A549 (cell line): Measurements from ENCODE around the gene GPR15LG. TPM values are rescaled to one million over a fixed set of nuclear protein-coding genes. Genes with fewer than 3 reads are reported as not detected.

Experiments used
- ATAC-seq, 2 experiments: fragments of 200-7000 bp in 1 of 2; fragments of >200 bp in 1 of 2; cut with Nextera tagmentation in 1 of 2; cut with Tn5 transposase in 1 of 2; 3 replicates each; pipeline versions ENCODE4 v1.8.0 to v1.9.1; 2018 to 2020; ENCODE audit warnings: mild to moderate bottlenecking in 1 of 2, moderate library complexity in 1 of 2
- CTCF ChIA-PET: fragments of 300-600 bp; sonication (Branson Sonifier 250); formaldehyde crosslinking; extraction: SDS; loops from one replicate; lab custom pipeline; 2021; ENCODE audit warnings: antibody characterized with exemption, inconsistent platforms; lab: Yijun Ruan, JAX
- POLR2A ChIA-PET: fragments of 350-600 bp; formaldehyde crosslinking; extraction: SDS; loops from one replicate; lab custom pipeline; 2021; ENCODE audit warnings: antibody characterized with exemption, inconsistent platforms; lab: Yijun Ruan, JAX
- DNase-seq, 2 experiments: peaks; one replicate each; pipeline versions ENCODE4 v3.0.0 to v3.0.0-alpha.2; 2011 to 2016; ENCODE audit warnings: low read depth in 1 of 2, low spot score in 1 of 2
- FAIRE-seq: peaks from 2 replicates; lab custom pipeline; 2011; peaks lifted over from hg19 to GRCh38; lab: Jason Lieb, UNC
- H3K27ac ChIP-seq, 2 experiments: fragments of >200 bp; sonication (Bioruptor Twin); formaldehyde crosslinking; 3 replicates each; pipeline ENCODE4 v1.5.1; 2016 to 2017
- H3K4me1 ChIP-seq: fragments of >200 bp; sonication (Bioruptor Twin); formaldehyde crosslinking; 3 replicates; pipeline ENCODE4 v1.6.1; 2016
- H3K4me2 ChIP-seq: fragments of >200 bp; sonication (Bioruptor Twin); formaldehyde crosslinking; 3 replicates; pipeline ENCODE4 v1.6.1; 2016
- H3K4me3 ChIP-seq: fragments of >200 bp; sonication (Bioruptor Twin); formaldehyde crosslinking; 3 replicates; pipeline ENCODE4 v1.5.1; 2016
- H3K9me3 ChIP-seq: fragments of >200 bp; sonication (Bioruptor Twin); formaldehyde crosslinking; 3 replicates; pipeline ENCODE4 v1.6.1; 2016
- BHLHE40 ChIP-seq: IDR thresholded peaks from 2 replicates; pipeline ENCODE4 v1.6.1; 2012; ENCODE audit warnings: low read depth, low read length, inconsistent platforms
- CHD4 ChIP-seq: fragments of 200-600 bp; sonication (generic); IDR thresholded peaks from 2 replicates; pipeline ENCODE4 v1.6.1; 2016; ENCODE audit warnings: antibody characterized with exemption, mild to moderate bottlenecking, borderline replicate concordance
- CTCF ChIP-seq: fragments of >200 bp; sonication (Bioruptor Twin); formaldehyde crosslinking; IDR thresholded peaks from 3 replicates; pipeline ENCODE4 v1.5.1; 2016
- ESRRA ChIP-seq: fragments of 150-350 bp; IDR thresholded peaks from 2 replicates; pipeline ENCODE4 v1.6.1; 2014; ENCODE audit warnings: mild to moderate bottlenecking, low read length, borderline replicate concordance
- FOSB ChIP-seq: fragments of 250-450 bp; sonication (Bioruptor Pico); IDR thresholded peaks from 2 replicates; pipeline ENCODE4 v1.5.0; 2020; ENCODE audit warnings: mild to moderate bottlenecking, moderate library complexity
- FOSL2 ChIP-seq, 2 experiments: fragments of 450-650 bp in 1 of 2; fragments of >200 bp in 1 of 2; sonication (Bioruptor Twin) in 1 of 2; formaldehyde crosslinking; IDR thresholded peaks; 2 replicates each; pipeline versions ENCODE4 v1.5.0 to v1.6.1; 2016 to 2020; ENCODE audit warnings: mild to moderate bottlenecking in 1 of 2, moderate library complexity in 1 of 2
- HDAC2 ChIP-seq: fragments of 200-600 bp; sonication (generic); IDR thresholded peaks from 2 replicates; pipeline ENCODE4 v1.6.1; 2016
- HEYL ChIP-seq: fragments of 250-450 bp; sonication (Bioruptor Pico); IDR thresholded peaks from 2 replicates; pipeline ENCODE4 v1.8.0; 2021; ENCODE audit warnings: mild to moderate bottlenecking, moderate library complexity
- MAZ ChIP-seq: fragments of 150-350 bp; IDR thresholded peaks from 2 replicates; pipeline ENCODE4 v1.6.1; 2014; ENCODE audit warnings: antibody characterized with exemption, low read depth, low read length, borderline replicate concordance
- MYC ChIP-seq: IDR thresholded peaks from 2 replicates; pipeline ENCODE4 v1.6.1; 2012; ENCODE audit warnings: mild to moderate bottlenecking, inconsistent platforms, low read length, improper control_type of control experiment, borderline replicate concordance
- NFE2L2 ChIP-seq: fragments of 150-350 bp; conservative IDR thresholded peaks from 2 replicates; pipeline ENCODE4 v1.6.1; 2014; ENCODE audit warnings: low read length
- POLR2AphosphoS2 ChIP-seq: conservative IDR thresholded peaks from 2 replicates; pipeline ENCODE4 v1.6.1; 2012; ENCODE audit warnings: low read length, improper control_type of control experiment, inconsistent platforms
- RARB ChIP-seq: fragments of 250-450 bp; sonication (Bioruptor Pico); IDR thresholded peaks from 2 replicates; pipeline ENCODE4 v1.8.0; 2021; ENCODE audit warnings: mild to moderate bottlenecking, moderate library complexity
- RCOR1 ChIP-seq: fragments of 150-350 bp; IDR thresholded peaks from 2 replicates; pipeline ENCODE4 v1.6.1; 2014; ENCODE audit warnings: antibody characterized with exemption, low read length, low read depth
- SREBF2 ChIP-seq: fragments of 450-650 bp; IDR thresholded peaks from 2 replicates; pipeline ENCODE4 v1.6.1; 2014; ENCODE audit warnings: mild to moderate bottlenecking, moderate library complexity
- TFCP2L1 ChIP-seq: fragments of 250-450 bp; sonication (Bioruptor Pico); IDR thresholded peaks from 2 replicates; pipeline ENCODE4 v1.5.0; 2021; ENCODE audit warnings: mild to moderate bottlenecking
- ZNF302 ChIP-seq: fragments of 250-450 bp; sonication (Bioruptor Pico); IDR thresholded peaks from 2 replicates; pipeline ENCODE4 v1.9.0; 2021; ENCODE audit warnings: inconsistent platforms, mild to moderate bottlenecking, moderate library complexity
- ZSCAN20 ChIP-seq: fragments of 250-450 bp; sonication (Bioruptor Pico); IDR thresholded peaks from 2 replicates; pipeline ENCODE4 v1.8.0; 2022; ENCODE audit warnings: mild to moderate bottlenecking, moderate library complexity
- WGBS: methylation state at CpG from one replicate; pipeline ENCODE4 v1.1.6; 2017; ENCODE audit errors: missing lambda C conversion rate; 5-methylcytosine and 5-hydroxymethylcytosine counted together
- polyA plus RNA-seq, 4 experiments: library from polyadenylated mRNA; depleted of rRNA in 3 of 4; stranded (reverse); fragments of >200 nt; fragmentation: RNase III in 1 of 4; extraction: RNeasy Plus Mini Kit Qiagen cat#74134 plus additional on column Dnase treatment in 1 of 4; gene quantifications; 2 replicates in 3 of 4; 3 replicates in 1 of 4; pipeline ENCODE4 v1.2.3, GENCODE V29; 2011 to 2017
- TF ChIP-seq, protein P1 (sequence below): fragments of 200-600 bp; sonication (generic); IDR thresholded peaks from 2 replicates; pipeline ENCODE4 v1.6.1; 2016; ENCODE audit warnings: antibody characterized with exemption, mild to moderate bottlenecking, moderate library complexity
- TF ChIP-seq, protein P2 (sequence below): IDR thresholded peaks from 2 replicates; pipeline ENCODE4 v1.6.1; 2012; ENCODE audit warnings: low read depth, borderline replicate concordance

GPR15LG gene
- polyA plus RNA-seq, 2 of the 4 experiments (the other 2 are of a cell fraction), result not detected

GRCh38 chr10:84152769-84153168, 20.8 kb upstream of the GPR15LG start:
- CTCF ChIA-PET, result no interaction called here
- POLR2A ChIA-PET, result no interaction called here

DNA sequence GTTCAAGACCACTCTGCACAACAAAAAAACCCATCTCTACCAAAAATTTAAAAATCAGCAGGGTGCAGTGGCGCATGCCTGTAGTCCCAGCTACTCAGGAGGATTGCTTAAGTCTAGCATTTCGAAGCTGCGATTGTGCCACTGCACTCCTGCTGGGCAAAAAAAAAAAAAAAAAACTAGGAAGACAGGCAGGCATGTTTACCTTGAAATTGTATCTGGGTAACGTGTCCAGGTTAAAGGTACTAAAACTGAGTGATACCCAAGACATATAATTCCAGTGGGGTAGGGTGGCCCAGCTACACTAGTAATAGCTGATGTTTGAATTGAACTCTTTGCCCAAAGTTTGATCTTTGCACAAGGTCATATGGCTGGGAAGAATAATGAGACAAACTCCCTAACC, 18.1 kb upstream of the GPR15LG start:
- WGBS, result 92% methylated on average over 4 of the region's 4 CpGs
- FAIRE-seq, result no peak
- H3K4me1 ChIP-seq, result no peaks in the 10 kb centered on the region
- TF ChIP-seq, protein P1, sequence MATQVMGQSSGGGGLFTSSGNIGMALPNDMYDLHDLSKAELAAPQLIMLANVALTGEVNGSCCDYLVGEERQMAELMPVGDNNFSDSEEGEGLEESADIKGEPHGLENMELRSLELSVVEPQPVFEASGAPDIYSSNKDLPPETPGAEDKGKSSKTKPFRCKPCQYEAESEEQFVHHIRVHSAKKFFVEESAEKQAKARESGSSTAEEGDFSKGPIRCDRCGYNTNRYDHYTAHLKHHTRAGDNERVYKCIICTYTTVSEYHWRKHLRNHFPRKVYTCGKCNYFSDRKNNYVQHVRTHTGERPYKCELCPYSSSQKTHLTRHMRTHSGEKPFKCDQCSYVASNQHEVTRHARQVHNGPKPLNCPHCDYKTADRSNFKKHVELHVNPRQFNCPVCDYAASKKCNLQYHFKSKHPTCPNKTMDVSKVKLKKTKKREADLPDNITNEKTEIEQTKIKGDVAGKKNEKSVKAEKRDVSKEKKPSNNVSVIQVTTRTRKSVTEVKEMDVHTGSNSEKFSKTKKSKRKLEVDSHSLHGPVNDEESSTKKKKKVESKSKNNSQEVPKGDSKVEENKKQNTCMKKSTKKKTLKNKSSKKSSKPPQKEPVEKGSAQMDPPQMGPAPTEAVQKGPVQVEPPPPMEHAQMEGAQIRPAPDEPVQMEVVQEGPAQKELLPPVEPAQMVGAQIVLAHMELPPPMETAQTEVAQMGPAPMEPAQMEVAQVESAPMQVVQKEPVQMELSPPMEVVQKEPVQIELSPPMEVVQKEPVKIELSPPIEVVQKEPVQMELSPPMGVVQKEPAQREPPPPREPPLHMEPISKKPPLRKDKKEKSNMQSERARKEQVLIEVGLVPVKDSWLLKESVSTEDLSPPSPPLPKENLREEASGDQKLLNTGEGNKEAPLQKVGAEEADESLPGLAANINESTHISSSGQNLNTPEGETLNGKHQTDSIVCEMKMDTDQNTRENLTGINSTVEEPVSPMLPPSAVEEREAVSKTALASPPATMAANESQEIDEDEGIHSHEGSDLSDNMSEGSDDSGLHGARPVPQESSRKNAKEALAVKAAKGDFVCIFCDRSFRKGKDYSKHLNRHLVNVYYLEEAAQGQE, result no peak
- TF ChIP-seq TFCP2L1 (no peak), NFE2L2 (no peak)
- H3K27ac ChIP-seq, result no peak overlapping the region
- ATAC-seq, result no peak
- DNase-seq, result no peak
- no peak overlapping the region for H3K4me3 ChIP-seq
- H3K9me3 ChIP-seq, result no peaks in the 10 kb centered on the region
- ChIA-PET POLR2A (interaction anchor here (1.6 kb wide), 1 partner anchor 15 kb away, joined by 3 read pairs; no protein-coding TSS in a partner anchor), CTCF (interaction anchor here (0.6 kb wide), 1 partner anchor 46 kb away, joined by 3 read pairs; no protein-coding TSS in a partner anchor)
- H3K4me2 ChIP-seq, result no peak overlapping the region

More at GRCh38 chr10:84152769-84153168, 20.8 kb upstream of the GPR15LG start:
- Histone ChIP-seq H3K9me3 (no peaks in the 10 kb centered on the region), H3K27ac (no peak overlapping the region), H3K4me3 (no peak overlapping the region), H3K4me2 (no peak overlapping the region), H3K4me1 (no peaks in the 10 kb centered on the region)
- no peak for DNase-seq
- no peak for ATAC-seq
- FAIRE-seq, result no peak
- TF ChIP-seq HDAC2 (no peak), ESRRA (no peak), HEYL (CRISPR knock-in tag) (no peak), RCOR1 (no peak), MAZ (no peak), CHD4 (no peak), SREBF2 (no peak), TFCP2L1 (no peak), ZNF302 (CRISPR knock-in tag) (no peak), CTCF (no peak)
- TF ChIP-seq, all 56 proteins: peak for 0

GRCh38 chr10:84156009-84156408, 17.6 kb upstream of the GPR15LG start:
- H3K4me1 ChIP-seq, result no peaks in the 10 kb centered on the region
- 81% methylated on average over 2 of the region's 2 CpGs for WGBS
- H3K9me3 ChIP-seq, result no peaks in the 10 kb centered on the region
- no peak overlapping the region for H3K27ac ChIP-seq
- H3K4me2 ChIP-seq, result no peak overlapping the region
- POLR2A ChIA-PET, result interaction anchor here (1.6 kb wide), 1 partner anchor 16 kb away, joined by 3 read pairs; no protein-coding TSS in a partner anchor
- TF ChIP-seq POLR2AphosphoS2 (0 out of 2 replicates have a peak, but pooled peaks have one; percentile 49), FOSB (0 out of 2 replicates have a peak, but pooled peaks have one; percentile 26), SREBF2 (no peak)
- TF ChIP-seq, all 56 proteins: peak for 2
- no peak for DNase-seq
- CTCF ChIA-PET, result interaction anchor here (0.6 to 1.0 kb wide), 2 partner anchors 8 to 46 kb away, joined by 3 to 4 read pairs; no protein-coding TSS in a partner anchor
- no peak overlapping the region for H3K4me3 ChIP-seq
- no peak for ATAC-seq
- FAIRE-seq, result no peak

GRCh38 chr10:84156768-84157167, 16.8 kb upstream of the GPR15LG start:
- ATAC-seq, result peak; percentile 41; a peak in 3 of 6 replicates
- DNase-seq, result no peak
- Histone ChIP-seq H3K27ac (no peak overlapping the region), H3K9me3 (no peaks in the 10 kb centered on the region), H3K4me1 (no peaks in the 10 kb centered on the region), H3K4me2 (no peak overlapping the region), H3K4me3 (no peak overlapping the region)
- ChIA-PET CTCF (interaction anchor here (1.0 kb wide), 1 partner anchor 9 kb away, joined by 4 read pairs; no protein-coding TSS in a partner anchor), POLR2A (interaction anchor here (1.0 to 1.6 kb wide), 2 partner anchors 9 to 16 kb away, joined by 3 to 8 read pairs; no protein-coding TSS in a partner anchor)
- 85% methylated on average over 10 of the region's 10 CpGs for WGBS
- TF ChIP-seq FOSL2 (IDR thresholded peaks at IDR 0.05) (no peak), FOSL2 (CRISPR knock-in tag; IDR thresholded peaks at IDR 0.05) (no peak), BHLHE40 (no peak), POLR2AphosphoS2 (0 out of 2 replicates have a peak, but pooled peaks have one; percentile 59), RARB (CRISPR knock-in tag) (no peak), MYC (no peak), RCOR1 (no peak), ZSCAN20 (CRISPR knock-in tag) (no peak)
- TF ChIP-seq, protein P2, sequence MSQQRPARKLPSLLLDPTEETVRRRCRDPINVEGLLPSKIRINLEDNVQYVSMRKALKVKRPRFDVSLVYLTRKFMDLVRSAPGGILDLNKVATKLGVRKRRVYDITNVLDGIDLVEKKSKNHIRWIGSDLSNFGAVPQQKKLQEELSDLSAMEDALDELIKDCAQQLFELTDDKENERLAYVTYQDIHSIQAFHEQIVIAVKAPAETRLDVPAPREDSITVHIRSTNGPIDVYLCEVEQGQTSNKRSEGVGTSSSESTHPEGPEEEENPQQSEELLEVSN, result no peak
- FAIRE-seq, result no peak
